NT2/D1 (cell line): ENCODE data around the gene INO80E.

Experiments used
- DNase-seq: peaks from one replicate; pipeline ENCODE4 v3.0.0-alpha.2; 2011; ENCODE audit warnings: low read depth, low spot score
- H3K27me3 ChIP-seq: 2 replicates; pipeline ENCODE4 v1.6.0; 2011; ENCODE audit warnings: mild to moderate bottlenecking; ENCODE audit not compliant: insufficient read length, insufficient read depth
- H3K36me3 ChIP-seq: 2 replicates; pipeline ENCODE4 v1.6.1; 2011; ENCODE audit warnings: mild to moderate bottlenecking, low read length, mixed read lengths; ENCODE audit not compliant: insufficient read depth, insufficient read length
- H3K4me1 ChIP-seq: 2 replicates; pipeline ENCODE4 v1.5.1; 2011; ENCODE audit not compliant: insufficient read depth, insufficient read length
- H3K4me3 ChIP-seq: 2 replicates; pipeline ENCODE4 v1.5.1; 2011; ENCODE audit warnings: low read depth; ENCODE audit not compliant: insufficient read length
- H3K9ac ChIP-seq: 2 replicates; pipeline ENCODE4 v1.6.0; 2011; ENCODE audit warnings: low read depth; ENCODE audit not compliant: insufficient read length
- H3K9me3 ChIP-seq: 2 replicates; pipeline ENCODE4 v1.5.1; 2011; ENCODE audit warnings: mild to moderate bottlenecking, low read length; ENCODE audit not compliant: insufficient read depth
- SUZ12 ChIP-seq: IDR thresholded peaks from 2 replicates; pipeline ENCODE4 v1.6.1; 2011; ENCODE audit not compliant: insufficient read length, insufficient read depth; ENCODE audit errors: extremely low read depth
- YY1 ChIP-seq: IDR thresholded peaks from 2 replicates; pipeline ENCODE4 v1.6.1; 2011; ENCODE audit not compliant: insufficient read length, insufficient read depth
- ZNF274 ChIP-seq: IDR thresholded peaks from 2 replicates; pipeline ENCODE4 v1.6.1; 2011; ENCODE audit warnings: mild to moderate bottlenecking, low read depth, low read length

Gene INO80E

GRCh38 chr16:30046178-30046577 is 50.1 kb downstream of the INO80E start:
- TF ChIP-seq SUZ12 = no peak
- no peak for TF ChIP-seq ZNF274
- no peak for TF ChIP-seq YY1
- H3K36me3 ChIP-seq = no peaks in the 10 kb centered on the region
- H3K9ac ChIP-seq = no peak overlapping the region
- no peaks in the 10 kb centered on the region for H3K4me1 ChIP-seq
- H3K27me3 ChIP-seq = no peaks in the 10 kb centered on the region
- DNase-seq = no peak
- H3K9me3 ChIP-seq = no peaks in the 10 kb centered on the region
- H3K4me3 ChIP-seq = no peak overlapping the region

- TF ChIP-seq ZNF274 (no peak), YY1 (no peak)
- no peak for DNase-seq
- H3K27me3 ChIP-seq = no peaks in the 10 kb centered on the region
- no peaks in the 10 kb centered on the region for H3K36me3 ChIP-seq
- no peaks in the 10 kb centered on the region for H3K9me3 ChIP-seq
- H3K4me3 ChIP-seq = no peak overlapping the region
- no peaks in the 10 kb centered on the region for H3K4me1 ChIP-seq
- H3K9ac ChIP-seq = no peak overlapping the region
These were observed 50.5 kb downstream of the INO80E start for GRCh38 chr16:30046588-30046987.

- Histone ChIP-seq H3K9me3 (no peaks in the 10 kb centered on the region), H3K27me3 (no peaks in the 10 kb centered on the region), H3K36me3 (no peaks in the 10 kb centered on the region), H3K4me3 (no peak overlapping the region), H3K4me1 (peaks cover 9% of the 10 kb centered on the region), H3K9ac (no peak overlapping the region)
- TF ChIP-seq ZNF274 (no peak), SUZ12 (no peak), YY1 (no peak)
- DNase-seq = no peak
These were observed 53.8 kb downstream of the INO80E start for GRCh38 chr16:30049871-30050270.

- Histone ChIP-seq H3K9ac (peak overlapping the region; percentile 2), H3K27me3 (no peaks in the 10 kb centered on the region), H3K36me3 (no peaks in the 10 kb centered on the region), H3K9me3 (no peaks in the 10 kb centered on the region), H3K4me3 (no peak overlapping the region), H3K4me1 (peaks cover 10% of the 10 kb centered on the region)
- DNase-seq = no peak
- TF ChIP-seq YY1 (no peak), SUZ12 (no peak), ZNF274 (no peak)
These were observed 55.5 kb downstream of the INO80E start for GRCh38 chr16:30051518-30051917.

- peaks cover 2% of the 10 kb centered on the region for H3K36me3 ChIP-seq
- TF ChIP-seq ZNF274 (no peak), YY1 (no peak), SUZ12 (no peak)
- peak overlapping the region; percentile 88 for H3K9ac ChIP-seq
- peaks cover 10% of the 10 kb centered on the region for H3K4me1 ChIP-seq
- DNase-seq = peak; percentile 83
- H3K27me3 ChIP-seq = no peaks in the 10 kb centered on the region
- no peaks in the 10 kb centered on the region for H3K9me3 ChIP-seq
- H3K4me3 ChIP-seq = peak overlapping the region; percentile 82
These were observed 56.8 kb downstream of the INO80E start for GRCh38 chr16:30052671-30053372.

GRCh38 chr16:30053376-30054015 is 57.5 kb downstream of the INO80E start:
- Histone ChIP-seq H3K4me1 (peaks cover 10% of the 10 kb centered on the region), H3K9ac (peak overlapping the region; percentile 88), H3K36me3 (peaks cover 2% of the 10 kb centered on the region), H3K27me3 (no peaks in the 10 kb centered on the region), H3K4me3 (peak overlapping the region; percentile 82), H3K9me3 (no peaks in the 10 kb centered on the region)
- TF ChIP-seq SUZ12 (no peak), ZNF274 (no peak), YY1 (no peak)
- no peak for DNase-seq

GRCh38 chr16:30054451-30054850 is 58.4 kb downstream of the INO80E start:
- peaks cover 8% of the 10 kb centered on the region for H3K36me3 ChIP-seq
- H3K9me3 ChIP-seq = no peaks in the 10 kb centered on the region
- TF ChIP-seq YY1 (no peak), ZNF274 (no peak), SUZ12 (no peak)
- no peaks in the 10 kb centered on the region for H3K27me3 ChIP-seq
- H3K4me3 ChIP-seq = no peak overlapping the region
- H3K4me1 ChIP-seq = peaks cover 10% of the 10 kb centered on the region
- H3K9ac ChIP-seq = peak overlapping the region; percentile 51
- DNase-seq = no peak
